H9 (cell line): ENCODE measurements around the gene PNMA6F. TPM values are rescaled to one million over a fixed set of nuclear protein-coding genes. Genes with fewer than 3 reads are reported as not detected.

ENCODE experiments used
- DNase-seq: peaks from one replicate; pipeline ENCODE4 v3.0.0-alpha.2; 2017
- H2AFZ ChIP-seq: one replicate; pipeline ENCODE4 v1.6.1; 2013; ENCODE audit warnings: mild to moderate bottlenecking, low read length, control low read depth, moderate library complexity
- H2AK5ac ChIP-seq: 2 replicates; pipeline ENCODE4 v1.6.1; 2013; ENCODE audit warnings: low read length, control low read depth, mixed read lengths; ENCODE audit not compliant: insufficient read length
- H2BK120ac ChIP-seq: one replicate; pipeline ENCODE4 v1.6.1; 2013; ENCODE audit warnings: low read depth, mild to moderate bottlenecking, low read length, control low read depth, inconsistent platforms; ENCODE audit not compliant: poor library complexity, severe bottlenecking
- H2BK12ac ChIP-seq: 2 replicates; pipeline ENCODE4 v1.6.1; 2013; ENCODE audit warnings: low read length, control low read depth, mixed read lengths, low read depth; ENCODE audit not compliant: insufficient read length
- H2BK15ac ChIP-seq: 2 replicates; pipeline ENCODE4 v1.6.1; 2013; ENCODE audit warnings: low read depth, low read length, control low read depth
- H2BK20ac ChIP-seq: one replicate; pipeline ENCODE4 v1.6.1; 2013; ENCODE audit warnings: low read depth, mild to moderate bottlenecking, low read length, control low read depth, inconsistent platforms; ENCODE audit not compliant: poor library complexity, severe bottlenecking
- H2BK5ac ChIP-seq: 2 replicates; pipeline ENCODE4 v1.6.1; 2013; ENCODE audit warnings: low read length, control low read depth, mixed read lengths; ENCODE audit not compliant: insufficient read length
- H3K14ac ChIP-seq: 2 replicates; pipeline ENCODE4 v1.6.1; 2013; ENCODE audit warnings: low read length, control low read depth; ENCODE audit not compliant: insufficient read depth
- H3K18ac ChIP-seq: 2 replicates; pipeline ENCODE4 v1.6.1; 2013; ENCODE audit warnings: low read depth, mild to moderate bottlenecking, mixed read lengths, low read length, control low read depth; ENCODE audit not compliant: insufficient read length
- H3K23ac ChIP-seq: 2 replicates; pipeline ENCODE4 v1.6.1; 2013; ENCODE audit warnings: low read length, control low read depth, mixed read lengths, low read depth; ENCODE audit not compliant: insufficient read length
- H3K23me2 ChIP-seq: 2 replicates; pipeline ENCODE4 v1.6.1; 2013; ENCODE audit warnings: low read depth, mild to moderate bottlenecking, mixed read lengths, low read length, control low read depth; ENCODE audit not compliant: insufficient read length, poor library complexity, severe bottlenecking
- H3K27ac ChIP-seq: 2 replicates; pipeline ENCODE4 v1.5.1; 2013; ENCODE audit warnings: low read length, control low read depth, mixed read lengths, low read depth; ENCODE audit not compliant: insufficient read length
- H3K27me3 ChIP-seq: 2 replicates; pipeline ENCODE4 v1.6.1; 2013; ENCODE audit warnings: low read length, control low read depth, inconsistent platforms; ENCODE audit not compliant: insufficient read depth
- H3K4ac ChIP-seq: 2 replicates; pipeline ENCODE4 v1.6.1; 2013; ENCODE audit warnings: low read depth, mild to moderate bottlenecking, control low read depth, inconsistent platforms, low read length, moderate library complexity
- H3K4me1 ChIP-seq: 2 replicates; pipeline ENCODE4 v1.6.1; 2013; ENCODE audit warnings: low read length, control low read depth, inconsistent platforms; ENCODE audit not compliant: insufficient read depth
- H3K4me2 ChIP-seq: 2 replicates; pipeline ENCODE4 v1.6.1; 2013; ENCODE audit warnings: low read length, control low read depth, mixed read lengths; ENCODE audit not compliant: insufficient read length, insufficient read depth
- H3K56ac ChIP-seq: 2 replicates; pipeline ENCODE4 v1.6.1; 2013; ENCODE audit warnings: low read depth, mild to moderate bottlenecking, mixed read lengths, low read length, control low read depth; ENCODE audit not compliant: insufficient read length
- H3K79me1 ChIP-seq: 2 replicates; pipeline ENCODE4 v1.6.1; 2013; ENCODE audit warnings: low read depth, mild to moderate bottlenecking, moderate library complexity, low read length, control low read depth, inconsistent platforms; ENCODE audit not compliant: insufficient read depth, poor library complexity, severe bottlenecking
- H3K79me2 ChIP-seq: 2 replicates; pipeline ENCODE4 v1.6.1; 2013; ENCODE audit warnings: low read length, control low read depth, inconsistent platforms; ENCODE audit not compliant: insufficient read depth
- H3K9ac ChIP-seq: 2 replicates; pipeline ENCODE4 v1.6.1; 2013; ENCODE audit warnings: low read length, control low read depth, mixed read lengths; ENCODE audit not compliant: insufficient read length; ENCODE audit errors: extremely low read depth
- H3K9me3 ChIP-seq: one replicate; pipeline ENCODE4 v1.6.1; 2013; ENCODE audit warnings: low read depth, low read length, inconsistent platforms; ENCODE audit not compliant: control insufficient read depth
- H3T11ph ChIP-seq: one replicate; pipeline ENCODE4 v1.6.1; 2013; ENCODE audit warnings: mild to moderate bottlenecking, low read length, control low read depth, inconsistent platforms
- H4K20me1 ChIP-seq: one replicate; pipeline ENCODE4 v1.6.1; 2013; ENCODE audit not compliant: control insufficient read depth, insufficient read length, insufficient read depth
- H4K5ac ChIP-seq: 2 replicates; pipeline ENCODE4 v1.6.1; 2013; ENCODE audit warnings: low read depth, mild to moderate bottlenecking, mixed read lengths, low read length, control low read depth; ENCODE audit not compliant: insufficient read length
- H4K8ac ChIP-seq: replicated peaks from 2 replicates; pipeline ENCODE4 v1.6.1; 2013; ENCODE audit warnings: low read length, control low read depth, mixed read lengths, low read depth; ENCODE audit not compliant: insufficient read length
- H4K91ac ChIP-seq: 2 replicates; pipeline ENCODE4 v1.6.1; 2013; ENCODE audit warnings: low read depth, mild to moderate bottlenecking, moderate library complexity, mixed read lengths, low read length, control low read depth; ENCODE audit not compliant: insufficient read length
- H3K27ac Mint-ChIP-seq, 3 experiments: 2 replicates in 2 of 3; 3 replicates in 1 of 3; pipeline ENCODE4 v1.8.0; 2020 to 2021; ENCODE audit warnings: mixed read lengths in 3 of 3, mild to moderate bottlenecking in 1 of 3, moderate library complexity in 1 of 3
- H3K27me3 Mint-ChIP-seq: 2 replicates; pipeline ENCODE4 v1.8.0; 2021; ENCODE audit warnings: low read depth, mild to moderate bottlenecking, moderate library complexity, mixed read lengths
- H3K36me3 Mint-ChIP-seq, 3 experiments: 2 replicates in 2 of 3; 3 replicates in 1 of 3; pipeline ENCODE4 v1.8.0; 2020 to 2021; ENCODE audit warnings: low read depth in 3 of 3, mixed read lengths in 3 of 3; ENCODE audit not compliant: insufficient read depth in 1 of 3
- H3K4me1 Mint-ChIP-seq, 2 experiments: 2 replicates each; pipeline ENCODE4 v1.8.0; 2020; ENCODE audit warnings: mixed read lengths in 2 of 2
- H3K4me3 Mint-ChIP-seq, 2 experiments: 2 replicates in 1 of 2; 3 replicates in 1 of 2; pipeline ENCODE4 v1.8.0; 2020 to 2021; ENCODE audit warnings: mild to moderate bottlenecking in 2 of 2, mixed read lengths in 2 of 2, moderate library complexity in 1 of 2
- H3K9me3 Mint-ChIP-seq, 2 experiments: 2 replicates in 1 of 2; 3 replicates in 1 of 2; pipeline ENCODE4 v1.8.0; 2020; ENCODE audit warnings: mild to moderate bottlenecking in 2 of 2, mixed read lengths in 2 of 2, moderate library complexity in 1 of 2
- CTCF ChIP-seq: fragments of 200-600 bp; sonication (generic); conservative IDR thresholded peaks from 3 replicates; pipeline ENCODE4 v1.8.0; 2021; ENCODE audit warnings: antibody characterized with exemption, mild to moderate bottlenecking
- whole genome bisulfite sequencing: extraction: QIAGEN DNeasy Blood & Tissue Kit; methylation state at CpG from one replicate; pipeline ENCODE4 v1.1.7; 2013; ENCODE audit warnings: missing lambda C conversion rate, low lambda C conversion rate, mixed read lengths; ENCODE audit not compliant: insufficient read length; ENCODE audit errors: extremely low coverage; 5-methylcytosine and 5-hydroxymethylcytosine counted together
- total RNA-seq: library from RNA; stranded (reverse); gene quantifications from 2 replicates; pipeline ENCODE4 v1.2.1, GENCODE V29; 2021

Gene PNMA6F
- total RNA-seq, 1 experiment from 2014 or later: not detected

GRCh38 chrX:153334654-153335295 is 13.2 kb upstream of the PNMA6F start:
- H2BK15ac ChIP-seq: no peak overlapping the region
- peaks cover 23% of the 10 kb centered on the region for H3K9me3 ChIP-seq
- H3K79me2 ChIP-seq: no peaks in the 10 kb centered on the region
- no peak for DNase-seq
- Mint-ChIP-seq H3K36me3 (peaks cover 20 to 32% (median 25%) of the 10 kb centered on the region in 3 experiments), H3K9me3 (peaks cover 73 to 78% of the 10 kb centered on the region in 2 experiments), H3K27me3 (peaks cover 12% of the 10 kb centered on the region), H3K4me3 (peak overlapping the region; percentile 84 to 92), H3K27ac (peak overlapping the region in 1 of 3 experiments; percentile 72; a peak in 1 of 7 replicates), H3K4me1 (peaks cover 10 to 17% of the 10 kb centered on the region in 2 experiments)
- peak overlapping the region; percentile 17 for H3K4me2 ChIP-seq
- H3T11ph ChIP-seq: no peak overlapping the region
- no peak overlapping the region for H3K56ac ChIP-seq
- no peak overlapping the region for H4K5ac ChIP-seq
- no peak overlapping the region for H2AFZ ChIP-seq
- H2BK20ac ChIP-seq: no peak overlapping the region
- H2BK120ac ChIP-seq: no peak overlapping the region
- no peak overlapping the region for H3K4ac ChIP-seq
- H4K8ac ChIP-seq: no peak overlapping the region
- no peaks in the 10 kb centered on the region for H3K27me3 ChIP-seq
- no peak overlapping the region for H3K18ac ChIP-seq
- WGBS: no CpG with 5 or more reads among the region's 16 CpGs
- no peaks in the 10 kb centered on the region for H3K23me2 ChIP-seq
- H3K27ac ChIP-seq: no peak overlapping the region
- H4K91ac ChIP-seq: no peak overlapping the region
- no peaks in the 10 kb centered on the region for H3K4me1 ChIP-seq
- no peak overlapping the region for H3K9ac ChIP-seq
- no peak overlapping the region for H2BK5ac ChIP-seq
- no peak overlapping the region for H2AK5ac ChIP-seq
- H3K23ac ChIP-seq: no peak overlapping the region
- no peak overlapping the region for H3K14ac ChIP-seq
- TF ChIP-seq CTCF: no peak
- no peaks in the 10 kb centered on the region for H4K20me1 ChIP-seq
- H3K79me1 ChIP-seq: no peaks in the 10 kb centered on the region
- H2BK12ac ChIP-seq: no peak overlapping the region
